ENCODE results near the gene GBGT1. TPM values are rescaled to one million over a fixed set of nuclear protein-coding genes. Genes with fewer than 3 reads are reported as not detected.

The GBGT1 gene
- total and polyA plus RNA-seq, 7 donors = 1.6 to 4.4 (median 2.9) TPM

DNA sequence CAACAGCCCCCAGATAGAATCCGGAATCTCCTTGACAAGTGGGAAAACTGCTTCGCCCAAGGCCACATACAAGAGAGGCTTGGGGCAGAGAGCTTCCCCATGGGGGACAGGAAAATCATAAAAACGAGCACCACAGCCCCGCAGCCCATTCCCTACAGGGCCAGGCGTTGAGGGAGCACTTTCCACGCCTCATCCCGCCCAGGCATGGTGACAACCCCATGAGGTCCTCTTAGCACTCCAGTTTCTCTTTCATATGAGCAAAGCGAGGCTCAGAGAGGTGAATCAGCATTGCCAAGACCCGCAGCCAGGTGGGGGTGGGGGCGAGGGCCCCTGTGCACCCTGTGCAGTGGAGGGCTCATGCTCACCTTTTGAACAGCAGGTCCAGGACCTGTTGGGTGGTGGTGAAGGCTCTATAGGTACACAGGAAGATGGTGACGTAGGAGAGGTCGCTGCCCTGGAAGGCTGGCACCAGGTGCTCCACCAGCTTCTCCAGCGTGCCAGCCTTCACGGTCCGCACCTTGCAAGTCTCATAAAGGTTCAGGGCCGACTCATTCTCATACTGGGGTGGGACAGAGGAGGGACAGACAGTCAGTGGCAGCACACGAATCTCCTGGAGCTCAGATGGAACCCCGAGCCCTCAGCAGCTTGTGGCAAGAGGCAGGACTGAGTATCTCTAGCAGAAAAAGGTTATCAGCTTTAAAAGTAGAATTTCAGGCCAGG lies 53.6 kb downstream of the GBGT1 start:
- H3K4me1 ChIP-seq = peaks cover 34% of the 10 kb centered on the region
- ATAC-seq (no peak), DNase-seq (peak in 1 of 2 donors; percentile 28)
- H3K36me3 ChIP-seq (ENCODE audit: insufficient read depth in 1 of 2, low read depth in 1 of 2) = peaks cover 0 to 66% of the 10 kb centered on the region in 2 donors
- no peaks in the 10 kb centered on the region for H3K9me3 ChIP-seq
- TF ChIP-seq, protein P1, sequence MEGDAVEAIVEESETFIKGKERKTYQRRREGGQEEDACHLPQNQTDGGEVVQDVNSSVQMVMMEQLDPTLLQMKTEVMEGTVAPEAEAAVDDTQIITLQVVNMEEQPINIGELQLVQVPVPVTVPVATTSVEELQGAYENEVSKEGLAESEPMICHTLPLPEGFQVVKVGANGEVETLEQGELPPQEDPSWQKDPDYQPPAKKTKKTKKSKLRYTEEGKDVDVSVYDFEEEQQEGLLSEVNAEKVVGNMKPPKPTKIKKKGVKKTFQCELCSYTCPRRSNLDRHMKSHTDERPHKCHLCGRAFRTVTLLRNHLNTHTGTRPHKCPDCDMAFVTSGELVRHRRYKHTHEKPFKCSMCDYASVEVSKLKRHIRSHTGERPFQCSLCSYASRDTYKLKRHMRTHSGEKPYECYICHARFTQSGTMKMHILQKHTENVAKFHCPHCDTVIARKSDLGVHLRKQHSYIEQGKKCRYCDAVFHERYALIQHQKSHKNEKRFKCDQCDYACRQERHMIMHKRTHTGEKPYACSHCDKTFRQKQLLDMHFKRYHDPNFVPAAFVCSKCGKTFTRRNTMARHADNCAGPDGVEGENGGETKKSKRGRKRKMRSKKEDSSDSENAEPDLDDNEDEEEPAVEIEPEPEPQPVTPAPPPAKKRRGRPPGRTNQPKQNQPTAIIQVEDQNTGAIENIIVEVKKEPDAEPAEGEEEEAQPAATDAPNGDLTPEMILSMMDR (IDR thresholded peaks at IDR 0.05) = no peak
- intact Hi-C loops (cut with DNase I) = loop anchor here in 1 of 2 donors (5.0 kb wide), 1 partner anchor 58 kb away; no protein-coding TSS in a partner anchor
- no peak overlapping the region for H3K27ac ChIP-seq
- H3K27me3 ChIP-seq (ENCODE audit: insufficient read depth in 3 of 3, low read length in 2 of 3) = no peaks in the 10 kb centered on the region
- H3K4me3 ChIP-seq = no peak overlapping the region
- 89 to 94% (median 91%) methylated on average over 18 of the region's 18 CpGs for WGBS, 3 donors

DNA sequence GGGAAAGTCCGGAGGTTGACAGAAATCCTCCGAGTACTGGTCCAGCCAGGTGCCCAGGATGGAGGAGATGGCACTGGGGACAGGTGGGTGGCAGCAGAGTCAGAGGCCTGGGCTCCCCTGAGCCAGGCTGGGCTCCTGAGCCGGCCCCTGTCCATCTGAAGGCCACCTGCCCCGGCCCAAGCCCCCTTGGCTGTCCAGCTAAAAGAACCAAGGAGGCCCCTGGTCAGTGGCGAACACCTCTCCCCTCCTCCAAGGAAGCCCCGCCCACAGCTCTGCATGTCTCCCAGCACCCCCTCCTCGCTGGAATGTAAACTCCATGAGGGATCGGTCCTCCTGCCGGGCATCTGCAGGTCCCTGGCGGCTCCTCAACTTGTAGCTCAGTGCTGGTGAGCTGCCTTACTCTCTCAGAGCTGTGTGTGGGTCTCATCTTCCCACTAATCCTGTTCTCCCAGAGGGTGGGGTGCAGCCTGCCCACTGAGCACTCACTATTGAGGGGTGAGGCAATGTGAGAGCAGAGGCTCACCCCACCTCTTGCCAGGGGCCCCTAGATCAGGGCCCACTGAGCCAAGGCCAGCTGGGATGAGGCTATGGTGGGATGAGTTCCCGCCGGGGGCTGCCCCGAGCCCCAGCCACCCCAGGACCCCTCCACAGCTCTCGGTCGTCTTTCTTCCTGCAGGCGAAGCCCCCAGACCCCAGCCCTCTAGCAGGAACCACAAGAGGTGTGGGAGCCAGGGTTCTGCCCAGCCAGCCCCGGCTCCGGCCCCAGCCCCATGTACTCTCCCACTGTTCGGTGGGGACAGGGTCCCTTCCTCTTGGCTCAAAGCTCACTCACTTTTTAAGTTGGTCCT lies 54.7 kb downstream of the GBGT1 start:
- peaks cover 23% of the 10 kb centered on the region for H3K4me1 ChIP-seq
- WGBS, 3 donors = 94 to 97% (median 94%) methylated on average over 19 of the region's 19 CpGs

DNA sequence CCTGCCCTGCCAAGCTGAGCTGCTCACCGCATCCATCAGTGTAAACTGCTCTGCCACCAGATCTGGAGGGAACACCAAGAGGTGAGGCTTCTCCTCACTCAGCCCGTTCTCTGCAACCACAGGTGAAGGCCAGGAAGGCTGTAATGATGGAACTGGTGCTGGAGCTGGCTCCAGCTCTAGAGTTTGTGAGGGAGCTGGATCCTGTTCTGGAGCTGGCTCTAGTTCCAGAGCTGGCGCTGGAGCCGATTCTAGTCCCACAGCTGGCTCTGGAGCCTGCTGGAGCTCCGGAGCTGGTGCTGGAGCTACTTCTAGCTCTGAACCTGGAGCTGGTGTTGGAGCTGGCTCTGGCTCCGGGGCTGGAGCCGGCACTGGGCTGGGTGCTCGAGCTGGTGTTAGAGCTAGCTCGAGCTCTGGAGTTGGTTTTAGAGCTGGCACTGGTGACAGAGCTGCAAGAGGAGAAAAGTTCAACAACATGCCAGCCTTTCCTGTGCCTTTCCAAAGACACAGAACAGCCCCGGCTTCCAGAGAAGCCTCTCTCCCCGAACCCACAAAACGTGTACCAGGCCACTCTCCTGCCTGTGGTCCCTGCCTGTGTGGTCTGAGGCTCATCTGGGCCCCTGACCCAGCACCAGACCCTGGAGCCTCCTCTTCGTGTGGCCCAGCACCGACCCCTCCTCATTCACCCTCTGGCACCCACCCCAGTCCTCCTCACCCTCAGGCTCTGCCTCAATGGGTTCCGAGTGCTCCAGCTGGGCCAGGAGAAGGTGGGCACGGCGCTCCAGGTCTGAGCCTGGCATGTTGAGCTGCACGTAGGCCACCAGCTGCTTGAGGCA lies 55.5 kb downstream of the GBGT1 start:
- H3K36me3 ChIP-seq (ENCODE audit: insufficient read depth in 1 of 2, low read depth in 1 of 2) = peaks cover 0 to 86% of the 10 kb centered on the region in 2 donors
- DNase-seq = peak in 1 of 2 donors; percentile 27
- H3K27me3 ChIP-seq (ENCODE audit: insufficient read depth in 3 of 3, low read length in 2 of 3) = no peaks in the 10 kb centered on the region

More for the DNA sequence above, 54.7 kb downstream of the GBGT1 start:
- intact Hi-C loops (cut with DNase I) = loop anchor here in 1 of 2 donors (5.0 kb wide), 1 partner anchor 57 kb away; no protein-coding TSS in a partner anchor
- TF ChIP-seq, protein P1 (IDR thresholded peaks at IDR 0.05) = no peak
- H3K36me3 ChIP-seq (ENCODE audit: insufficient read depth in 1 of 2, low read depth in 1 of 2) = peaks cover 0 to 77% of the 10 kb centered on the region in 2 donors
- no peaks in the 10 kb centered on the region for H3K9me3 ChIP-seq
- no peak for ATAC-seq
- H3K27me3 ChIP-seq (ENCODE audit: insufficient read depth in 3 of 3, low read length in 2 of 3) = no peaks in the 10 kb centered on the region
- H3K4me3 ChIP-seq = no peak overlapping the region
- no peak overlapping the region for H3K27ac ChIP-seq
- peak in 1 of 2 donors; percentile 39 for DNase-seq

DNA sequence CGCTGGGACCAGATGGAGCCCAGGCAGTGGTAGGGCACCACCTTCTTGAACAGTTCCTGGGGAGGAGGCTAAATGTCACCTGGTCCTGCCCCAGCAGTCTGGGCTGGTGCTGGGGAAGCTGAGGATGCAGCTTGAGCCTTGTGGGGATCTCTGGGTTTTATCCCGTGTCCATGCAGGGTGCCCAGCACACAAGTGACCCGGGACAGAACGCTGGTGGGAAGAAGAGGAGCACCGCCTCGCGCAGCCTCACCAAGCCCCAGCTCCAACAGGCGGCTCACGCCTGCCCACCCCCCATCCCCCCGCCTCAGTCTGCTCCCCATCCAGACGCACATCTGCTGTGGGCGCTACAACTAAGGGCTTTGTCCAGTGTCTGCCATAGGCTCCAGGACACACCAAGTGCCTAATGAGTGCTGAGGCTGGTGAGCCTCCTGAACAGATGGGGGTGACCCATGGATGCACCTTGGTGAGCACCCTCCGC lies 56.4 kb downstream of the GBGT1 start:
- no peak for ATAC-seq
- no peaks in the 10 kb centered on the region for H3K9me3 ChIP-seq
- H3K4me1 ChIP-seq = peaks cover 6% of the 10 kb centered on the region
- H3K27me3 ChIP-seq (ENCODE audit: insufficient read depth in 3 of 3, low read length in 2 of 3) = no peaks in the 10 kb centered on the region
- H3K27ac ChIP-seq = no peak overlapping the region
- TF ChIP-seq, protein P1 (IDR thresholded peaks at IDR 0.05) = no peak
- intact Hi-C loops (cut with DNase I) = loop anchor here in 1 of 2 donors (5.0 kb wide), 1 partner anchor 55 kb away; no protein-coding TSS in a partner anchor
- H3K4me3 ChIP-seq = no peak overlapping the region
- DNase-seq = peak in 1 of 2 donors; percentile 20
- WGBS, 3 donors = 90 to 98% (median 93%) methylated on average over 13 of the region's 13 CpGs
- H3K36me3 ChIP-seq (ENCODE audit: insufficient read depth in 1 of 2, low read depth in 1 of 2) = peaks cover 0 to 95% of the 10 kb centered on the region in 2 donors

More for the DNA sequence above, 55.5 kb downstream of the GBGT1 start:
- Histone ChIP-seq H3K4me1 (peaks cover 15% of the 10 kb centered on the region), H3K9me3 (no peaks in the 10 kb centered on the region), H3K27ac (no peak overlapping the region), H3K4me3 (no peak overlapping the region)
- intact Hi-C loops (cut with DNase I) = loop anchor here in 1 of 2 donors (5.0 kb wide), 1 partner anchor 56 kb away; no protein-coding TSS in a partner anchor
- no peak for ATAC-seq
- TF ChIP-seq, protein P1 (IDR thresholded peaks at IDR 0.05) = no peak
- 85 to 93% (median 86%) methylated on average over 18 of the region's 18 CpGs for WGBS, 3 donors

Measured in psoas muscle (tissue), 8 donors.